Thyroid gland (tissue), 4 donors: Measurements from ENCODE around the gene RNGTT.

ENCODE experiments used
- CTCF ChIP-seq, 6 experiments: fragments of 200-600 bp in 3 of 6; fragments of 450-650 bp in 3 of 6; sonication (generic) in 3 of 6; IDR thresholded peaks; one replicate each; pipeline ENCODE4 v1.5.1; 2016 to 2019; ENCODE audit warnings: antibody characterized with exemption in 6 of 6, mild to moderate bottlenecking in 2 of 6, inconsistent platforms in 1 of 6, moderate library complexity in 1 of 6
- POLR2A ChIP-seq, 2 donors: fragments of 450-650 bp; IDR thresholded peaks; one replicate each; pipeline ENCODE4 v1.6.1; 2017; ENCODE audit warnings: antibody characterized with exemption in 2 of 2, mild to moderate bottlenecking in 2 of 2, moderate library complexity in 1 of 2

GRCh38 chr6:88631830-88632229 is 331.6 kb downstream of the RNGTT start:
- TF ChIP-seq POLR2A (IDR thresholded peaks at IDR 0.05) (no peak), CTCF (IDR thresholded peaks at IDR 0.05) (no peak)
